ENCODE measurements around the gene MEGF9. TPM values are rescaled to one million over a fixed set of nuclear protein-coding genes. Genes with fewer than 3 reads are reported as not detected.
"Not testable (repeated sequence)": the region's sequence is repeated elsewhere in the genome, so short reads cannot be mapped to it uniquely, and the experiment has no call there.

The MEGF9 gene
- total RNA-seq, 2 donors from 2014 or later: 9.9 to 10.2 TPM

- Mint-ChIP-seq H3K4me3 (no peak overlapping the region), H3K4me1 (peaks cover 6% of the 10 kb centered on the region), H3K27me3 (no peaks in the 10 kb centered on the region), H3K36me3 (ENCODE audit: low read depth) (peaks cover 4% of the 10 kb centered on the region), H3K27ac (no peak overlapping the region)
- H3K9me3 ChIP-seq (ENCODE audit: control insufficient read depth, low read length, poor library complexity, severe bottlenecking): no peaks in the 10 kb centered on the region
- DNase-seq: no peak
- no peak for ATAC-seq
Observed at GRCh38 chr9:120654272-120654671, 60.0 kb downstream of the MEGF9 start.

- peaks cover 4% of the 10 kb centered on the region for H3K36me3 Mint-ChIP-seq (ENCODE audit: low read depth)
- no peaks in the 10 kb centered on the region for H3K27me3 Mint-ChIP-seq
- no peaks in the 10 kb centered on the region for H3K9me3 ChIP-seq (ENCODE audit: control insufficient read depth, low read length, poor library complexity, severe bottlenecking)
- peaks cover 6% of the 10 kb centered on the region for H3K4me1 Mint-ChIP-seq
- no peak for DNase-seq
- ATAC-seq: no peak
- no peak overlapping the region for H3K27ac Mint-ChIP-seq
- H3K4me3 Mint-ChIP-seq: no peak overlapping the region
Observed at GRCh38 chr9:120653762-120654161, 60.5 kb downstream of the MEGF9 start.

DNA sequence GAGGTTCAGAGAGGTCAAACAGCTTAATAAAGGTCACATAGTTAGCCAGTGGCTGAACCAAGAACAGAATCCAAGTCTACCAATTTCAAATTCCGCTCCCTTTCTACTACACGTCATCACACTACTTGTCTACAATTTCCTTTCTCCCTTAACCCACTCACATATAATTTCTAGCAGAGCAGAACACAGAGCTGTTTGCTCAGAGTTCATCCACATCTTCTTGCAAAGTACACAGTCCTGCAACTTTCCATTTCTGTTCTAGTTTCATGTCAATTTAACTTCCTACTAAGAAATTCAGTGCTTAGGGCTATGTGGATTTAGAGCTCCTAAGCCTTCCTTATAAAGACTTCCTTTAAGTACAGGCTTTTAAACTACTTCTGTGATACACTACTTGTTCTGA lies 61.3 kb downstream of the MEGF9 start:
- Mint-ChIP-seq H3K4me3 (no peak overlapping the region), H3K27ac (no peak overlapping the region), H3K36me3 (ENCODE audit: low read depth) (peaks cover 4% of the 10 kb centered on the region), H3K4me1 (peaks cover 6% of the 10 kb centered on the region), H3K27me3 (no peaks in the 10 kb centered on the region)
- DNase-seq (no peak), ATAC-seq (no peak)
- no peaks in the 10 kb centered on the region for H3K9me3 ChIP-seq (ENCODE audit: control insufficient read depth, low read length, poor library complexity, severe bottlenecking)

GRCh38 chr9:120650352-120650751 lies 63.9 kb downstream of the MEGF9 start:
- no peaks in the 10 kb centered on the region for H3K9me3 ChIP-seq (ENCODE audit: control insufficient read depth, low read length, poor library complexity, severe bottlenecking)
- Mint-ChIP-seq H3K4me3 (no peak overlapping the region), H3K36me3 (ENCODE audit: low read depth) (peaks cover 9% of the 10 kb centered on the region), H3K27ac (no peak overlapping the region), H3K4me1 (peaks cover 5% of the 10 kb centered on the region), H3K27me3 (no peaks in the 10 kb centered on the region)
- ATAC-seq (no peak), DNase-seq (no peak)

- H3K9me3 ChIP-seq (ENCODE audit: control insufficient read depth, low read length, poor library complexity, severe bottlenecking): no peaks in the 10 kb centered on the region
- no peak for ATAC-seq
- Mint-ChIP-seq H3K4me3 (no peak overlapping the region), H3K4me1 (peaks cover 5% of the 10 kb centered on the region), H3K27me3 (no peaks in the 10 kb centered on the region), H3K27ac (no peak overlapping the region), H3K36me3 (ENCODE audit: low read depth) (peaks cover 7% of the 10 kb centered on the region)
- no peak for DNase-seq
Observed at GRCh38 chr9:120648581-120649197, 65.6 kb downstream of the MEGF9 start.

GRCh38 chr9:120646948-120647347 lies 67.3 kb downstream of the MEGF9 start:
- peaks cover 5% of the 10 kb centered on the region for H3K4me1 Mint-ChIP-seq
- no peaks in the 10 kb centered on the region for H3K27me3 Mint-ChIP-seq
- peaks cover 8% of the 10 kb centered on the region for H3K36me3 Mint-ChIP-seq (ENCODE audit: low read depth)
- H3K4me3 Mint-ChIP-seq: no peak overlapping the region
- H3K9me3 ChIP-seq (ENCODE audit: control insufficient read depth, low read length, poor library complexity, severe bottlenecking): no peaks in the 10 kb centered on the region
- DNase-seq (no peak), ATAC-seq (no peak)
- H3K27ac Mint-ChIP-seq: no peak overlapping the region

DNA sequence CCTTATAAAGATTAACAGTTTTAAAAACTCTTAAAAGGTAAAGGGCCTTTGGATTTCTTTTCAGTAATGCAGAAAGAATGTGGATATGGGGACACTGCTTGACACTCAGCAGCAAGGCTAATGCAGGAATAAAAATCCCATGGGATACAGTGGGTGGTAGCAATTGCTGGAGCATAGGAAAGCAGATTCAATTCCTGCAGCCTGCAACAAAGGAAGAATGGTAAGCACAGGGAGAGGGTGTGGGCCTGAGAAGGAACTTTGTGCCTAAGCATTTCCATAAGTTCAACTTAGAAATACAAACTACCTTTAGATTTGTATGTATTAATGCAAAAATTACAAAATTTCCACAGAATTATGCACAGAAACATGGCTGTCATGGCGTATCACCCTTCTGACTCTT lies 68.5 kb downstream of the MEGF9 start:
- Mint-ChIP-seq H3K27ac (no peak overlapping the region), H3K4me3 (no peak overlapping the region), H3K36me3 (ENCODE audit: low read depth) (peaks cover 9% of the 10 kb centered on the region), H3K4me1 (peaks cover 5% of the 10 kb centered on the region), H3K27me3 (no peaks in the 10 kb centered on the region)
- ATAC-seq: no peak
- DNase-seq: no peak
- no peaks in the 10 kb centered on the region for H3K9me3 ChIP-seq (ENCODE audit: control insufficient read depth, low read length, poor library complexity, severe bottlenecking)

GRCh38 chr9:120643061-120643460 lies 71.2 kb downstream of the MEGF9 start:
- H3K27ac Mint-ChIP-seq: no peak overlapping the region
- ATAC-seq (no peak), DNase-seq (no peak)
- no peaks in the 10 kb centered on the region for H3K27me3 Mint-ChIP-seq
- H3K9me3 ChIP-seq (ENCODE audit: control insufficient read depth, low read length, poor library complexity, severe bottlenecking): no peaks in the 10 kb centered on the region
- peaks cover 5% of the 10 kb centered on the region for H3K4me1 Mint-ChIP-seq
- peaks cover 9% of the 10 kb centered on the region for H3K36me3 Mint-ChIP-seq (ENCODE audit: low read depth)
- no peak overlapping the region for H3K4me3 Mint-ChIP-seq

DNA sequence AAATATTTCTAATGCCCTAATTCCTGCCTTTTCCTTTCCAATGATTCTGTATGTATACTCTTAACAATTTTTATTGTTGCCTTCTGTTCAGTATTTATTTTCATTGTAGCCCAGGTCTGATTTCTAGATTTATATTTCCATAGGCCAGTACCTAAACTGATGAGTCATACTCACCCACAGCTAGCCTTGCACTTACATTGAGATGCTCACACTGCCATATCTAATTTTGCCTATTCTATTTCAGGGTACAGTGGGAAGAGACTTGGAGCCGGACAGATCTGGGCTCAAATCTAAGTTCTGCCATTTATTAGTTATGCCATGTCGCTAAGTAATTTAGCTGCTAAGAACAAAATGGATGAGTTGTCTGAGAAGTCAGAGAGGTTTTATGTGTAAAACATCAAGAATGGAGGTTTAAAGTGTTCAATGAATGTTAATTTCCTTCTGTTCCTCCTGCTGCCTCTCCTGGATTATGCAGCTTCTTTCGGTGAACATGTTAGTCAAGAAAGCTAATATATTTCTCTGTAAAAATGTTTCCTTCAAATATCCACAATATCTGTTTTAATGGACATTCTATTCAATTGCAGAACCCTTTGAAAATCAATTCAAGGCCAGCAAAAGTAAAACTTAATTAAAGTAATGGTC lies 72.0 kb downstream of the MEGF9 start:
- H3K27me3 Mint-ChIP-seq: no peaks in the 10 kb centered on the region
- H3K27ac Mint-ChIP-seq: no peak overlapping the region
- no peaks in the 10 kb centered on the region for H3K9me3 ChIP-seq (ENCODE audit: control insufficient read depth, low read length, poor library complexity, severe bottlenecking)
- H3K4me3 Mint-ChIP-seq: no peak overlapping the region
- H3K36me3 Mint-ChIP-seq (ENCODE audit: low read depth): peaks cover 9% of the 10 kb centered on the region
- DNase-seq: no peak
- no peak for ATAC-seq
- H3K4me1 Mint-ChIP-seq: peaks cover 5% of the 10 kb centered on the region

- H3K4me1 Mint-ChIP-seq; ATAC-seq; H3K27ac Mint-ChIP-seq; DNase-seq; H3K9me3 ChIP-seq (ENCODE audit: control insufficient read depth, low read length, poor library complexity, severe bottlenecking); H3K36me3 Mint-ChIP-seq (ENCODE audit: low read depth); H3K4me3 Mint-ChIP-seq; H3K27me3 Mint-ChIP-seq: not testable (repeated sequence)
Observed at GRCh38 chr9:120640874-120641273, 73.4 kb downstream of the MEGF9 start.

GRCh38 chr9:120640380-120640779 lies 73.9 kb downstream of the MEGF9 start:
- H3K9me3 ChIP-seq (ENCODE audit: control insufficient read depth, low read length, poor library complexity, severe bottlenecking): no peaks in the 10 kb centered on the region
- ATAC-seq (no peak), DNase-seq (no peak)
- H3K36me3 Mint-ChIP-seq (ENCODE audit: low read depth): peaks cover 3% of the 10 kb centered on the region
- H3K27ac Mint-ChIP-seq: no peak overlapping the region
- no peak overlapping the region for H3K4me3 Mint-ChIP-seq
- H3K4me1 Mint-ChIP-seq: peaks cover 2% of the 10 kb centered on the region
- no peaks in the 10 kb centered on the region for H3K27me3 Mint-ChIP-seq

DNA sequence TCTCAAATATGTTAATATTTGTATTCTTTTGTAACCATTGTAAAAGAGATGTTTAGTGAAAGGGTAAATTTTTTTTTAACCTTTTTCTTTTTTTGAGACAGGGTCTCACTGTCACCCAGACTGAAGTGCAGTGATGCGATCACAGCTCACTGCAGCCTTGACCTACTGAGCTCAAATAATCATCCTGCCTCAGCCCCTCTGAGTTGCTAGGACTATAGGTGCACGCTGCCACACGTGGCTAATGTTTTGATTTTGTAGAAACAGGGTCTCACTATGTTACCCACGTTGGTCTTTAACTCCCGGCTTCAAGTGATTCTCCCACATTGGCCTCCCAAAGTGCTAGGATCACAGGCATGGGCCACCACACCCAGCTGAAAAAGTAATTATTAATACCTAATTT lies 76.4 kb downstream of the MEGF9 start:
- H3K36me3 Mint-ChIP-seq (ENCODE audit: low read depth): peaks cover 5% of the 10 kb centered on the region
- no peak for ATAC-seq
- no peak for DNase-seq
- H3K27me3 Mint-ChIP-seq: no peaks in the 10 kb centered on the region
- no peak overlapping the region for H3K4me3 Mint-ChIP-seq
- no peaks in the 10 kb centered on the region for H3K9me3 ChIP-seq (ENCODE audit: control insufficient read depth, low read length, poor library complexity, severe bottlenecking)
- H3K27ac Mint-ChIP-seq: no peak overlapping the region
- no peaks in the 10 kb centered on the region for H3K4me1 Mint-ChIP-seq

GRCh38 chr9:120636194-120636957 lies 77.9 kb downstream of the MEGF9 start:
- no peaks in the 10 kb centered on the region for H3K4me1 Mint-ChIP-seq
- no peak overlapping the region for H3K27ac Mint-ChIP-seq
- ATAC-seq: no peak

More at GRCh38 chr9:120636194-120636957, 77.9 kb downstream of the MEGF9 start:
- Mint-ChIP-seq H3K4me3 (no peak overlapping the region), H3K36me3 (ENCODE audit: low read depth) (peaks cover 2% of the 10 kb centered on the region), H3K27me3 (no peaks in the 10 kb centered on the region)
- DNase-seq: no peak
- H3K9me3 ChIP-seq (ENCODE audit: control insufficient read depth, low read length, poor library complexity, severe bottlenecking): no peaks in the 10 kb centered on the region
